Neutrophil (primary cell): ENCODE data around the gene CD2AP.

Experiments
- H3K27ac ChIP-seq: fragments of 200-600 bp; sonication (generic); 2 replicates; pipeline ENCODE4 v1.5.1; 2016; ENCODE audit warnings: mild to moderate bottlenecking, moderate library complexity
- H3K27me3 ChIP-seq: fragments of 200-600 bp; sonication (generic); 2 replicates; pipeline ENCODE4 v1.6.0; 2016; ENCODE audit warnings: mild to moderate bottlenecking
- H3K36me3 ChIP-seq: fragments of 200-600 bp; sonication (generic); 2 replicates; pipeline ENCODE4 v1.5.1; 2017
- H3K4me1 ChIP-seq, 2 experiments: fragments of 200-600 bp in 1 of 2; sonication (generic) in 1 of 2; 1 replicate in 1 of 2; 2 replicates in 1 of 2; pipeline versions ENCODE4 v1.5.1 to v1.6.1; 2013 to 2016; ENCODE audit warnings: low read depth in 1 of 2, low read length in 1 of 2, mild to moderate bottlenecking in 1 of 2, moderate library complexity in 1 of 2; ENCODE audit not compliant: control insufficient read depth in 1 of 2, insufficient read depth in 1 of 2
- H3K4me3 ChIP-seq, 2 experiments: fragments of 200-600 bp in 1 of 2; sonication (generic) in 1 of 2; 1 replicate in 1 of 2; 2 replicates in 1 of 2; pipeline ENCODE4 v1.5.1; 2013 to 2016; ENCODE audit warnings: low read depth in 1 of 2, low read length in 1 of 2, mild to moderate bottlenecking in 1 of 2, moderate library complexity in 1 of 2
- H3K9me3 ChIP-seq: fragments of 200-600 bp; sonication (generic); 2 replicates; pipeline ENCODE4 v1.5.1; 2016
- TF ChIP-seq, protein P1 (sequence below): fragments of 200-600 bp; sonication (generic); IDR thresholded peaks from 2 replicates; pipeline ENCODE4 v1.5.1; 2016; ENCODE audit warnings: antibody characterized with exemption

Gene CD2AP

DNA sequence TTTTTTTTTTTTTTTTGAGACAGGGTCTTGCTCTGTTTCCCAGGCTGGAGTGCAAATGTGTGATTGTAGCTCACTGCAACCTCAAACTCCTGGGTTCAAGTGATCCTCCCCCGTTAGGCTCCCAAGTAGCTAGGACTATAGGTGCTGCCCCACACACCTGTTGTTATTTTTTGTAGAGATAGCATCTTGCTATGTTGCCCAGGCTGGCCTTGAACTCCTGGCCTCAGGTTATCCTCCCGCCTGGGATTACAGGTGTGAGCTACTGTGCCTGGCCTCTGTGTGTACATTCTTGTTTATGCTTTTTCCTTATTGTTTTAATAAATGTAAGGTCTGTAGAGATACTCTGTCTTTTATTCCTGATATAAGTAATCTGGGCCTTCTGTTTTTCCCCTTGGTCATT, 14.8 kb downstream of the CD2AP start:
- no peak overlapping the region for H3K4me3 ChIP-seq
- H3K4me1 ChIP-seq = peaks cover 0 to 7% of the 10 kb centered on the region in 2 experiments
- no peaks in the 10 kb centered on the region for H3K36me3 ChIP-seq
- TF ChIP-seq, protein P1, sequence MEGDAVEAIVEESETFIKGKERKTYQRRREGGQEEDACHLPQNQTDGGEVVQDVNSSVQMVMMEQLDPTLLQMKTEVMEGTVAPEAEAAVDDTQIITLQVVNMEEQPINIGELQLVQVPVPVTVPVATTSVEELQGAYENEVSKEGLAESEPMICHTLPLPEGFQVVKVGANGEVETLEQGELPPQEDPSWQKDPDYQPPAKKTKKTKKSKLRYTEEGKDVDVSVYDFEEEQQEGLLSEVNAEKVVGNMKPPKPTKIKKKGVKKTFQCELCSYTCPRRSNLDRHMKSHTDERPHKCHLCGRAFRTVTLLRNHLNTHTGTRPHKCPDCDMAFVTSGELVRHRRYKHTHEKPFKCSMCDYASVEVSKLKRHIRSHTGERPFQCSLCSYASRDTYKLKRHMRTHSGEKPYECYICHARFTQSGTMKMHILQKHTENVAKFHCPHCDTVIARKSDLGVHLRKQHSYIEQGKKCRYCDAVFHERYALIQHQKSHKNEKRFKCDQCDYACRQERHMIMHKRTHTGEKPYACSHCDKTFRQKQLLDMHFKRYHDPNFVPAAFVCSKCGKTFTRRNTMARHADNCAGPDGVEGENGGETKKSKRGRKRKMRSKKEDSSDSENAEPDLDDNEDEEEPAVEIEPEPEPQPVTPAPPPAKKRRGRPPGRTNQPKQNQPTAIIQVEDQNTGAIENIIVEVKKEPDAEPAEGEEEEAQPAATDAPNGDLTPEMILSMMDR = no peak
- H3K9me3 ChIP-seq = no peaks in the 10 kb centered on the region
- H3K27me3 ChIP-seq = no peaks in the 10 kb centered on the region
- H3K27ac ChIP-seq = no peak overlapping the region

DNA sequence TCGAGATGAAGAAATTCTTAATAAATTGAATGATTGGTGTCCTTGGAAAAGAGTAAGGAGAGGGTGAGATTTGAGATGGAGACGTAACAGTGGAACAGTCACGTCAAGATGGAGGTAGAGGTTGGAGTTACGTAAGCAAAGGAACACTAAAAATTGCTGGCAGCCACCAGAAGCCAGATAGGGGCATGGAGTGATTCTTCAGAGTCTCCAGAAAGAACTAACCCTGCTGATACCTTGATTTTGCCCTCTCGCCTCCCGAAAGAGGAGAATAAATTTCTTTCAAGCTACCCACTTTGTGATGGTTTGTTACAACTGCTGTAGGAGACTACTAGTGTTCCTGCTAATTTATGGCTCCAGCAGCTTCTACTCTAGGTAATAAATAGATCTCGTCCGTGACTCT, 17.6 kb downstream of the CD2AP start:
- Histone ChIP-seq H3K27me3 (no peaks in the 10 kb centered on the region), H3K36me3 (no peaks in the 10 kb centered on the region), H3K9me3 (no peaks in the 10 kb centered on the region), H3K4me3 (no peak overlapping the region), H3K4me1 (no peaks in the 10 kb centered on the region), H3K27ac (no peak overlapping the region)
- TF ChIP-seq, protein P1 = no peak

DNA sequence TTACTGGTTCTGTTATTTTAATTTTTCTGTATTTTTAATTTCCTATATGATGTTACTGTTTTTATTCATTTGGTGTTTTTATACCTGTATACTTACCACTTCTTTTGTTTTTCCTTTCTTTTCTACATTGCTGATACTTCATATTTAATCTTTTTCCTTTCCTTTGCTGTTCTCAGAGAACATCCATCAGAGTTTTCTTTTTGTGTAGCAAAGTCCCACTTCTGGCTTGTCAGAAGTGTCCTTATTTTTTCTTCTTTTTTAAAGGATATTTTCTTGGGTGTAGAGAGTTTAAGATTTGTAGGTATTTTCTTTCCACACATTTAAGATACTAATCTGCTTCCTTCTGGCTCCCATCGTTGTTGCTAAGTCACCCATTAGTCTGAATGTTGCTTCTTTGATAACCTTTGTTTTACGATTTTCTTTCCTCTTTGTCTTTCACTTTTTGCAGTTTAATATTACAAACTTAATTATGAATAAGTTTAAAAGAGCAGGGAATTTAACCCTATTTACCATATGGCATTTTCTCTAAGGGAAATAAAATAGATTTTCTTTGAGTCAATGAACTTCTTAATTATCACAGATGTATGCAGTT, 18.5 kb downstream of the CD2AP start:
- no peak overlapping the region for H3K4me3 ChIP-seq
- TF ChIP-seq, protein P1 = no peak
- H3K27ac ChIP-seq = no peak overlapping the region
- no peaks in the 10 kb centered on the region for H3K4me1 ChIP-seq
- H3K27me3 ChIP-seq = no peaks in the 10 kb centered on the region
- H3K36me3 ChIP-seq = no peaks in the 10 kb centered on the region
- no peaks in the 10 kb centered on the region for H3K9me3 ChIP-seq

DNA sequence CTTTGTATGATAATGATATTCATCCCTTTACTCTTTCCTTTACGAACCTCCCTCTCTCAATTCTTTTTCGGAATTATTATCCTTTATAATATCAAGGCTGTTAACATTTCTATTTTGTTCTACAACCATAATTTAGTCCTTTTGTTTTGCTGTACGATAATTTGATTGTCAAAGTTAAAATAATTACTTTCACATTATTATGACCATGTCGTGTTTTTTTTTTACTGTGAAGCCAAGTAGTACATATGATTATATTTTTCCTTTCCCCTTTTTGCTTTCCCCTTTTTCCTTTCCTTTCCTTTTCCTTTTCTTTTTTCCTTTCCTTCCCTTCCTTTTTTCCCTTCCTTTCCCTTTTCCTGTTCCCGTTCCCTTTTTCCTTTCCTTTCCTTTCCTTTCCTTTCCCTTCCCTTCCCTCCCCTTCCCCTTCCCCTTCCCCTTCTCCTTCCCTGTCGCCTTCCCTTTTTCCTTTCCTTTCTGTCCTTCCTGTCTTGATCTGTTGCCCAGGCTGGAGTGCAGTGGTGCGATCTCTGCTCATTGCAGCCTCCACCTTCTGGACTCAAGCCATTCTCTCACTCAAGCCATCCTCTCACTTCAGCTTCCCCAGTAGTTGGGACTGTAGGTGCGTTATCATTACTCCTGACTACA, 19.5 kb downstream of the CD2AP start:
- Histone ChIP-seq H3K4me3 (no peak overlapping the region), H3K27me3 (no peaks in the 10 kb centered on the region), H3K9me3 (no peaks in the 10 kb centered on the region), H3K27ac (no peak overlapping the region), H3K36me3 (no peaks in the 10 kb centered on the region), H3K4me1 (no peaks in the 10 kb centered on the region)
- TF ChIP-seq, protein P1 = no peak

DNA sequence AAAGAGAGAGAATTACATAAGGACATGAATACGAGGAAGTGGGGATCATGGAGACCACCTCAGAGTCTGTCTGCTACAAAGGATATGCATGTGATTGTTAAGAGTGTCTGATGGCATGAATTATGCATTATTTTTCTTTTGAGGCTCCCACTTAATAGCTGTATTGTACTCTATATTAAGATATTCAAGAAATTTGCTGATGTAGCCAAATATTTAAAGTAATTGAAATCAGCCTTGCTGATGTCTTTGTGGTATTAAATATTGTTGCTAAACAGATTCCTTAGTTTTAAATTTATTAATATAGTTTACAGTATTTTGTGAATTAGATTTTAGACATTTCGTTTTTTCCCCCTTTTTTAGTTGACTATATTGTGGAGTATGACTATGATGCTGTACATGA, 25.3 kb downstream of the CD2AP start:
- TF ChIP-seq, protein P1 = no peak
- H3K4me3 ChIP-seq = no peak overlapping the region
- H3K27ac ChIP-seq = no peak overlapping the region
- H3K4me1 ChIP-seq = no peaks in the 10 kb centered on the region
- H3K36me3 ChIP-seq = no peaks in the 10 kb centered on the region
- H3K9me3 ChIP-seq = no peaks in the 10 kb centered on the region
- H3K27me3 ChIP-seq = no peaks in the 10 kb centered on the region
